WERI-Rb-1 (cell line): ENCODE data around the gene ST8SIA6.

Experiments used
- DNase-seq: peaks from one replicate; pipeline ENCODE4 v3.0.0-alpha.2; 2020
- H3K27ac ChIP-seq: fragments of 250-450 bp; sonication (Bioruptor Pico); 2 replicates; pipeline ENCODE4 v1.5.1; 2020; ENCODE audit warnings: mild to moderate bottlenecking, moderate library complexity
- H3K27me3 ChIP-seq: fragments of 250-450 bp; sonication (Bioruptor Pico); 2 replicates; pipeline ENCODE4 v1.5.1; 2021; ENCODE audit warnings: mild to moderate bottlenecking, low read depth, moderate library complexity; ENCODE audit not compliant: insufficient read depth, severe bottlenecking
- H3K36me3 ChIP-seq: fragments of 250-450 bp; sonication (Bioruptor Pico); 2 replicates; pipeline ENCODE4 v1.5.1; 2020; ENCODE audit warnings: mild to moderate bottlenecking, moderate library complexity
- H3K4me3 ChIP-seq: 2 replicates; pipeline ENCODE4 v1.5.1; 2011; ENCODE audit warnings: low read depth, mild to moderate bottlenecking, control low read depth, low read length
- H3K9me3 ChIP-seq: fragments of 250-450 bp; sonication (Bioruptor Pico); 2 replicates; pipeline ENCODE4 v1.5.1; 2021; ENCODE audit warnings: mild to moderate bottlenecking, moderate library complexity; ENCODE audit not compliant: severe bottlenecking
- CTCF ChIP-seq: IDR thresholded peaks from 2 replicates; pipeline ENCODE4 v1.5.1; 2011; ENCODE audit warnings: low read depth, mild to moderate bottlenecking, control low read depth, inconsistent platforms, low read length

The ST8SIA6 gene

GRCh38 chr10:17416442-17417211 lies 37.8 kb downstream of the ST8SIA6 start:
- Histone ChIP-seq H3K4me3 (no peak overlapping the region), H3K36me3 (no peaks in the 10 kb centered on the region)
- DNase-seq, result no peak

GRCh38 chr10:17415046-17415658 lies 39.2 kb downstream of the ST8SIA6 start:
- Histone ChIP-seq H3K27ac (peak overlapping the region; percentile 36; the same call in 1 of the 2 replicates), H3K9me3 (no peaks in the 10 kb centered on the region), H3K36me3 (no peaks in the 10 kb centered on the region), H3K27me3 (no peaks in the 10 kb centered on the region), H3K4me3 (no peak overlapping the region)
- no peak for TF ChIP-seq CTCF
- DNase-seq, result peak; percentile 34

More at GRCh38 chr10:17416442-17417211, 37.8 kb downstream of the ST8SIA6 start:
- H3K27me3 ChIP-seq, result no peaks in the 10 kb centered on the region
- no peaks in the 10 kb centered on the region for H3K9me3 ChIP-seq
- no peak overlapping the region for H3K27ac ChIP-seq
- TF ChIP-seq CTCF, result no peak

GRCh38 chr10:17414484-17414883 lies 39.9 kb downstream of the ST8SIA6 start:
- Histone ChIP-seq H3K36me3 (no peaks in the 10 kb centered on the region), H3K27me3 (no peaks in the 10 kb centered on the region), H3K9me3 (no peaks in the 10 kb centered on the region), H3K4me3 (no peak overlapping the region), H3K27ac (peak overlapping the region; percentile 36; the same call in 1 of the 2 replicates)
- no peak for DNase-seq
- no peak for TF ChIP-seq CTCF

GRCh38 chr10:17413876-17414275 lies 40.5 kb downstream of the ST8SIA6 start:
- H3K36me3 ChIP-seq, result no peaks in the 10 kb centered on the region
- no peaks in the 10 kb centered on the region for H3K9me3 ChIP-seq
- H3K27me3 ChIP-seq, result no peaks in the 10 kb centered on the region
- H3K4me3 ChIP-seq, result no peak overlapping the region
- DNase-seq, result no peak
- no peak for TF ChIP-seq CTCF
- H3K27ac ChIP-seq, result no peak overlapping the region

- DNase-seq, result no peak
- H3K27me3 ChIP-seq, result no peaks in the 10 kb centered on the region
- 0 out of 2 replicates have a peak, but pooled peaks have one; percentile 22 for TF ChIP-seq CTCF
- H3K9me3 ChIP-seq, result no peaks in the 10 kb centered on the region
- no peak overlapping the region for H3K4me3 ChIP-seq
- H3K27ac ChIP-seq, result no peak overlapping the region
- no peaks in the 10 kb centered on the region for H3K36me3 ChIP-seq
Observed at GRCh38 chr10:17412323-17412722, 42.1 kb downstream of the ST8SIA6 start.
